H1 (cell line): ENCODE measurements around the gene SCNN1B. TPM values are rescaled to one million over a fixed set of nuclear protein-coding genes. Genes with fewer than 3 reads are reported as not detected.

Experiments used
- EGR1 ChIP-seq: IDR thresholded peaks from 2 replicates; pipeline ENCODE4 v1.6.1; 2011; ENCODE audit warnings: low read depth, low read length, borderline replicate concordance
- EP300 ChIP-seq, 2 experiments: IDR thresholded peaks; 1 replicate in 1 of 2; 2 replicates in 1 of 2; pipeline ENCODE4 v1.6.1; 2011 to 2012; ENCODE audit warnings: low read depth in 2 of 2, low read length in 2 of 2, mild to moderate bottlenecking in 2 of 2, borderline replicate concordance in 1 of 2, inconsistent platforms in 1 of 2, moderate library complexity in 1 of 2
- EZH2 ChIP-seq: fragments of 200-600 bp; sonication (generic); IDR thresholded peaks from 2 replicates; pipeline ENCODE4 v1.7.1; 2012; ENCODE audit warnings: low read depth, mild to moderate bottlenecking, moderate library complexity, low read length, inconsistent platforms; ENCODE audit not compliant: severe bottlenecking
- HDAC2 ChIP-seq, 2 experiments: fragments of 300-600 bp in 1 of 2; sonication (generic) in 1 of 2; IDR thresholded peaks; 2 replicates each; pipeline ENCODE4 v1.6.1; 2011 to 2012; ENCODE audit warnings: low read depth in 2 of 2, low read length in 2 of 2, mild to moderate bottlenecking in 2 of 2, moderate library complexity in 2 of 2, borderline replicate concordance in 1 of 2, inconsistent platforms in 1 of 2
- NANOG ChIP-seq: IDR thresholded peaks from 2 replicates; pipeline ENCODE4 v1.6.1; 2011; ENCODE audit warnings: low read length, low read depth, mild to moderate bottlenecking, inconsistent platforms; ENCODE audit not compliant: insufficient read depth, poor library complexity, severe bottlenecking
- RAD21 ChIP-seq, 2 experiments: IDR thresholded peaks in 1 of 2; conservative IDR thresholded peaks in 1 of 2; 2 replicates each; pipeline ENCODE4 v1.6.1; 2011; ENCODE audit warnings: low read depth in 2 of 2, low read length in 2 of 2, improper control_type of control experiment in 1 of 2, inconsistent platforms in 1 of 2, mild to moderate bottlenecking in 1 of 2, moderate library complexity in 1 of 2
- RBBP5 ChIP-seq: IDR thresholded peaks from 2 replicates; pipeline ENCODE4 v1.7.1; 2012; ENCODE audit warnings: low read depth, mild to moderate bottlenecking, inconsistent platforms, low read length, moderate library complexity, borderline replicate concordance
- RXRA ChIP-seq: IDR thresholded peaks from 2 replicates; pipeline ENCODE4 v1.6.1; 2011; ENCODE audit warnings: low read depth, mild to moderate bottlenecking, low read length, moderate library complexity; ENCODE audit not compliant: insufficient read depth
- SIN3A ChIP-seq, 2 experiments: IDR thresholded peaks in 1 of 2; conservative IDR thresholded peaks in 1 of 2; 2 replicates each; pipeline ENCODE4 v1.6.1; 2011 to 2012; ENCODE audit warnings: low read length in 2 of 2, improper control_type of control experiment in 1 of 2, low read depth in 1 of 2, mild to moderate bottlenecking in 1 of 2
- SP1 ChIP-seq: IDR thresholded peaks from 2 replicates; pipeline ENCODE4 v1.6.1; 2011; ENCODE audit warnings: low read depth, low read length
- SUZ12 ChIP-seq: fragments of 200-600 bp; sonication (generic); IDR thresholded peaks from 2 replicates; pipeline ENCODE4 v1.6.1; 2012; ENCODE audit warnings: mild to moderate bottlenecking, inconsistent platforms, low read length, moderate library complexity, mixed read lengths
- polyA plus RNA-seq, 7 experiments: library from polyadenylated mRNA; depleted of rRNA in 3 of 7; stranded (reverse) in 5 of 7; unstranded in 2 of 7; fragments of >200 nt in 5 of 7; fragments of 200-250 nt in 2 of 7; gene quantifications; 1 replicate in 5 of 7; 2 replicates in 1 of 7; 4 replicates in 1 of 7; pipeline versions ENCODE4 v1.2.1 to v1.2.3, GENCODE V29; 2011 to 2013; ENCODE audit warnings: missing spikeins in 2 of 7, mixed read lengths in 2 of 7
- total RNA-seq: library from RNA; stranded (reverse); fragmentation: NEBNext Ultra II Directional; extraction: Animal tissue kit (Norgen Biotek cat#: 25700); gene quantifications from 2 replicates; pipeline ENCODE4 v1.2.1, GENCODE V29; 2021
- TF ChIP-seq, protein P1 (sequence below): IDR thresholded peaks from 2 replicates; pipeline ENCODE4 v1.6.1; 2011; ENCODE audit warnings: low read length, improper control_type of control experiment

The SCNN1B gene
- total and polyA plus RNA-seq, 2 of the 8 experiments (the other 6 are each of a cell fraction or from before 2014, with no cell fraction given), result 0.20 to 0.95 TPM

DNA sequence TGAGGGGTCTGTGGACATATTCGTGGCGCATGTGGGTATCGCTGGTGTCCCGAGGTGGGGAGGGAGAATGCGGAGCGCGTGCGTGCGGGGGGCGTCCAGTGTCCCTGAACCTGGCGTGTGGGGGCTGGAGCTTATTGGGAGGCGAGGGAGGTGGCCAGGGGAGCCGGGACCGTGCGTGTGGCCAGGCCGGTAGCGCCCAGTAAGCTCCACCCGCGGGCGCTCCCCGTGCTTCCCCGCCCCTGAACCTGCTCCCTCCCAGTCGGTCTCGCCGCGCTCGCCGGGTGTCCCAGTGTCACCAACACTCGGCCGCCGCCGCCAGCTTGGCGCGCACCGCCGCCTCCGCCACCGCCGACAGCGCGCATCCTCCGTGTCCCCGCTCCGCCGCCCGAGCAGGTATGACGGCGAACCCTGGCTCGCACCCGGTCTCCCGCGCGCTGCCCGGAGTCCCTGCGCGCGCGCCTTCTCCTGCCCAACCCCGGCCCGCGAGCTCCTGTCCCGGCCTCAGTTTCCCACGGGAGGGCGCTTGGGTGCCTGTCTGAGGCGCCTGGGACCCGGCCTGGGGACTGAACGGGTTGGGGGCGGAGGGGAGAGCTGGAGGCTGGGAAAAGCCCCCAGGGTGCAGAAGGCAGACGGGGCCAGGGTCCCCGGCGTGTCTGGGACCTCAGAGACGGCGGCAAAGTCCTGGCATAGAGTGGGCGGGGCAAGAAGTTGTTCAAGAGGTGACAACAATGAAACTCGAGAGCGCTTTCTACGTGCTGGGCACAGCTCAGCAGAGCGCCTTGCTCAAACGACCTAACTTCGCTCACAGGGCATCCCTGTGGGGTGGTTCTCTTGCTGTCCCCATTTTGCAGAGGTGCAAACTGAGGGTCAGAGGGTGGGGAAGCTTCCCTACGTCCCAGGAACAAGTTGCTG is at the start of gene SCNN1B (continued):
- TF ChIP-seq EGR1 (no peak), SP1 (no peak), NANOG (no peak), SIN3A (conservative IDR thresholded peaks at IDR 0.05 in 1 of 2, IDR thresholded peaks at IDR 0.05 in 1 of 2; ENCODE audit: low read depth in 1 of 2, low read length in 2 of 2) (no peak), EZH2 (peak; percentile 60), SUZ12 (peak; percentile 73), EP300 (IDR thresholded peaks at IDR 0.05; ENCODE audit: borderline replicate concordance in 1 of 2, low read depth in 2 of 2, low read length in 2 of 2) (no peak), RAD21 (IDR thresholded peaks at IDR 0.05 in 1 of 2, conservative IDR thresholded peaks at IDR 0.05 in 1 of 2; ENCODE audit: low read depth in 2 of 2, low read length in 2 of 2) (peak in 1 of 2 experiments; percentile 40; a peak in 3 of 4 replicates), HDAC2 (IDR thresholded peaks at IDR 0.05; ENCODE audit: borderline replicate concordance in 1 of 2, low read depth in 2 of 2, low read length in 2 of 2) (peak in 1 of 2 experiments; percentile 2; a peak in 1 of 4 replicates), RBBP5 (peak; percentile 83; the same call in 1 of the 2 replicates), RXRA (no peak)
- TF ChIP-seq, protein P1, sequence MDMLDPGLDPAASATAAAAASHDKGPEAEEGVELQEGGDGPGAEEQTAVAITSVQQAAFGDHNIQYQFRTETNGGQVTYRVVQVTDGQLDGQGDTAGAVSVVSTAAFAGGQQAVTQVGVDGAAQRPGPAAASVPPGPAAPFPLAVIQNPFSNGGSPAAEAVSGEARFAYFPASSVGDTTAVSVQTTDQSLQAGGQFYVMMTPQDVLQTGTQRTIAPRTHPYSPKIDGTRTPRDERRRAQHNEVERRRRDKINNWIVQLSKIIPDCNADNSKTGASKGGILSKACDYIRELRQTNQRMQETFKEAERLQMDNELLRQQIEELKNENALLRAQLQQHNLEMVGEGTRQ, result no peak
